Vagina (tissue), 2 donors: ENCODE results near the gene ACSL1. TPM values are rescaled to one million over a fixed set of nuclear protein-coding genes. Genes with fewer than 3 reads are reported as not detected.
"Not testable (repeated sequence)": the region's sequence is repeated elsewhere in the genome, so short reads cannot be mapped to it uniquely, and the experiment has no call there.

Experiments used
- DNase-seq, 2 donors: peaks; one replicate each; pipeline ENCODE4 v3.0.0-alpha.2; 2017; ENCODE audit errors: extremely low spot score in 2 of 2
- H3K27ac ChIP-seq: fragments of 200-600 bp; sonication (generic); one replicate; pipeline ENCODE4 v1.5.1; 2019
- H3K27me3 ChIP-seq: fragments of 200-600 bp; sonication (generic); one replicate; pipeline ENCODE4 v1.5.1; 2019
- H3K36me3 ChIP-seq, 2 donors: fragments of 200-600 bp; sonication (generic); one replicate each; pipeline ENCODE4 v1.5.1; 2017 to 2019
- H3K4me1 ChIP-seq: fragments of 200-600 bp; sonication (generic); one replicate; pipeline ENCODE4 v1.5.1; 2019
- H3K4me3 ChIP-seq, 2 donors: fragments of 200-600 bp; sonication (generic); 1 replicate in 1 of 2; 2 replicates in 1 of 2; pipeline ENCODE4 v1.5.1; 2016 to 2019
- H3K9me3 ChIP-seq: fragments of 200-600 bp; sonication (generic); one replicate; pipeline ENCODE4 v1.5.1; 2019
- POLR2A ChIP-seq, 2 donors: fragments of 450-650 bp; IDR thresholded peaks; one replicate each; pipeline ENCODE4 v1.6.1; 2017; ENCODE audit warnings: antibody characterized with exemption in 2 of 2, mild to moderate bottlenecking in 2 of 2, moderate library complexity in 2 of 2
- POLR2AphosphoS5 ChIP-seq, 2 donors: sonication (generic); formaldehyde crosslinking; IDR thresholded peaks; one replicate each; pipeline ENCODE4 v1.9.0; 2017; ENCODE audit warnings: antibody characterized with exemption in 2 of 2, mild to moderate bottlenecking in 2 of 2, low read depth in 1 of 2; ENCODE audit not compliant: insufficient read depth in 1 of 2
- intact Hi-C: fragments of 100-400 bp; cut with DNase I; formaldehyde crosslinking; loops from one replicate; pipeline ENCODE4 v1.15.1; 2023
- total RNA-seq: library from RNA; depleted of rRNA; stranded (reverse); fragments of >200 nt; gene quantifications from one replicate; pipeline ENCODE4 v1.2.3, GENCODE V29; 2016
- TF ChIP-seq, protein P1 (sequence below), 3 experiments: fragments of 450-650 bp in 2 of 3; fragments of 200-600 bp in 1 of 3; sonication (generic) in 1 of 3; IDR thresholded peaks; one replicate each; pipeline ENCODE4 v1.5.1; 2017 to 2019; ENCODE audit warnings: antibody characterized with exemption in 3 of 3, mild to moderate bottlenecking in 2 of 3, moderate library complexity in 2 of 3

The ACSL1 gene
- total RNA-seq, 1 donor from 2014 or later, result 106 TPM

GRCh38 chr4:184843984-184844554, 18.3 kb upstream of the ACSL1 start:
- intact Hi-C loops, result no loop called here
- Histone ChIP-seq H3K4me3 (no peak overlapping the region), H3K27me3 (no peaks in the 10 kb centered on the region), H3K27ac (no peak overlapping the region), H3K9me3 (no peaks in the 10 kb centered on the region), H3K36me3 (no peaks in the 10 kb centered on the region), H3K4me1 (peaks cover 8% of the 10 kb centered on the region)
- TF ChIP-seq, protein P1, sequence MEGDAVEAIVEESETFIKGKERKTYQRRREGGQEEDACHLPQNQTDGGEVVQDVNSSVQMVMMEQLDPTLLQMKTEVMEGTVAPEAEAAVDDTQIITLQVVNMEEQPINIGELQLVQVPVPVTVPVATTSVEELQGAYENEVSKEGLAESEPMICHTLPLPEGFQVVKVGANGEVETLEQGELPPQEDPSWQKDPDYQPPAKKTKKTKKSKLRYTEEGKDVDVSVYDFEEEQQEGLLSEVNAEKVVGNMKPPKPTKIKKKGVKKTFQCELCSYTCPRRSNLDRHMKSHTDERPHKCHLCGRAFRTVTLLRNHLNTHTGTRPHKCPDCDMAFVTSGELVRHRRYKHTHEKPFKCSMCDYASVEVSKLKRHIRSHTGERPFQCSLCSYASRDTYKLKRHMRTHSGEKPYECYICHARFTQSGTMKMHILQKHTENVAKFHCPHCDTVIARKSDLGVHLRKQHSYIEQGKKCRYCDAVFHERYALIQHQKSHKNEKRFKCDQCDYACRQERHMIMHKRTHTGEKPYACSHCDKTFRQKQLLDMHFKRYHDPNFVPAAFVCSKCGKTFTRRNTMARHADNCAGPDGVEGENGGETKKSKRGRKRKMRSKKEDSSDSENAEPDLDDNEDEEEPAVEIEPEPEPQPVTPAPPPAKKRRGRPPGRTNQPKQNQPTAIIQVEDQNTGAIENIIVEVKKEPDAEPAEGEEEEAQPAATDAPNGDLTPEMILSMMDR (IDR thresholded peaks at IDR 0.05), result no peak
- TF ChIP-seq POLR2A (IDR thresholded peaks at IDR 0.05), result no peak
- TF ChIP-seq POLR2AphosphoS5 (IDR thresholded peaks at IDR 0.05; ENCODE audit: insufficient read depth in 1 of 2, low read depth in 1 of 2), result no peak
- no peak for DNase-seq

- DNase-seq, intact Hi-C loops: not testable (repeated sequence)
Observed at GRCh38 chr4:184839075-184839399, 13.3 kb upstream of the ACSL1 start.

DNA sequence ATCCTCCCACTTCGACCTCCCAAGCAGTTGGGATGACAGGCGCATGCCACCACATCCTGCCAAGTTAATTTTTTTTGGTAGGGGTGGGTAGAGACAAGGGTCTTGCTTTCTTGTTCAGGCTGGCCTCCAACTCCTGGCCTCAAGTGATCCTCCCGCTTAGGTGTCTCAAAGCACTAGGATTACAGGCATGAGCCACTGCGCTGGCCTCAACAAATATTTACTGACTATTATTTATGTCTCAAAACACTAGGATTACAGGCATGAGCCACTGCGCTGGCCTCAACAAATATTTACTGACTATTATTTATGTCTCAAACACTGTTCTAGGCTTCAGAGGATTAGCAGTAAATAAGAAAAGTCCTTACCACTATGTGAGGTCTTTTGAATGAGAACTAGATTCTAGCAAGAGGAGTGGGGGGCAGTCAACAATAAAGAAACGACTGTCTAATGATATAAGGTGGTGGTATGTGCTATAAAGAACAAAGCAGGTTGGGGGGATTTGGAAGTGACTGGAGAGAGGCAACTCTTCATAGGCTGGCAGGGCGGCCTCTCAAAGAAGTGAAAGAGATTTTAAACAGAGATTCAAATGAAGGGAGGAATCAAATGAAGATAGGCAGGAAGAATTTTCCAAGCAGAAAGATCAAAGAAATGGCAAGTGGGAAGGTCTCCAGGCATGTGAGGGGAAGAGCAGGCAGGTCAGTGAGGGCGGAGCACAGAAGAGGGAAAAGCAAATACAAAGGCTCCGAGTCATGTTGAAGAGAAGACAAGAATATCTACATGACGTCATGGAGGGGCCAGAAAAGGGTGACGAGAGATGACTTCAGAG, 12.7 kb upstream of the ACSL1 start:
- no peak overlapping the region for H3K4me3 ChIP-seq
- no peaks in the 10 kb centered on the region for H3K9me3 ChIP-seq
- intact Hi-C loops, result no loop called here
- no peak overlapping the region for H3K27ac ChIP-seq
- H3K4me1 ChIP-seq, result no peaks in the 10 kb centered on the region
- no peaks in the 10 kb centered on the region for H3K27me3 ChIP-seq
- TF ChIP-seq POLR2AphosphoS5 (IDR thresholded peaks at IDR 0.05; ENCODE audit: insufficient read depth in 1 of 2, low read depth in 1 of 2) (no peak), POLR2A (IDR thresholded peaks at IDR 0.05) (no peak)
- TF ChIP-seq, protein P1 (IDR thresholded peaks at IDR 0.05), result no peak
- DNase-seq, result no peak
- no peaks in the 10 kb centered on the region for H3K36me3 ChIP-seq

More at GRCh38 chr4:184839075-184839399, 13.3 kb upstream of the ACSL1 start:
- not testable (repeated sequence) for H3K27me3 ChIP-seq, H3K4me3 ChIP-seq, H3K4me1 ChIP-seq, H3K27ac ChIP-seq, H3K36me3 ChIP-seq, H3K9me3 ChIP-seq

GRCh38 chr4:184836613-184837012, 10.8 kb upstream of the ACSL1 start:
- TF ChIP-seq POLR2A (IDR thresholded peaks at IDR 0.05) (no peak), POLR2AphosphoS5 (IDR thresholded peaks at IDR 0.05; ENCODE audit: insufficient read depth in 1 of 2, low read depth in 1 of 2) (no peak)
- TF ChIP-seq, protein P1 (IDR thresholded peaks at IDR 0.05), result no peak
- no peaks in the 10 kb centered on the region for H3K27me3 ChIP-seq
- H3K27ac ChIP-seq, result no peak overlapping the region
- DNase-seq, result no peak
- no peaks in the 10 kb centered on the region for H3K9me3 ChIP-seq
- no peaks in the 10 kb centered on the region for H3K4me1 ChIP-seq
- no peak overlapping the region for H3K4me3 ChIP-seq
- intact Hi-C loops, result no loop called here
- no peaks in the 10 kb centered on the region for H3K36me3 ChIP-seq

- Histone ChIP-seq H3K4me1 (no peaks in the 10 kb centered on the region), H3K36me3 (no peaks in the 10 kb centered on the region), H3K4me3 (no peak overlapping the region), H3K9me3 (no peaks in the 10 kb centered on the region), H3K27ac (no peak overlapping the region), H3K27me3 (no peaks in the 10 kb centered on the region)
- intact Hi-C loops, result no loop called here
- no peak for TF ChIP-seq POLR2AphosphoS5 (IDR thresholded peaks at IDR 0.05; ENCODE audit: insufficient read depth in 1 of 2, low read depth in 1 of 2)
- TF ChIP-seq, protein P1 (IDR thresholded peaks at IDR 0.05), result no peak
- no peak for TF ChIP-seq POLR2A (IDR thresholded peaks at IDR 0.05)
- DNase-seq, result no peak
Observed at GRCh38 chr4:184833046-184833838, 7.5 kb upstream of the ACSL1 start.
